ENCODE data around the gene RTKN.

RTKN gene

GRCh38 chr2:74375838-74376237, 65.9 kb downstream of the RTKN start:
- DNase-seq = no peak
